Sigmoid colon (tissue), 7 donors: ENCODE data around the gene GGCX. TPM values are rescaled to one million over a fixed set of nuclear protein-coding genes. Genes with fewer than 3 reads are reported as not detected.

Experiments
- DNase-seq: peaks from one replicate; pipeline ENCODE4 v3.0.0-alpha.2; 2019
- H3K27ac ChIP-seq, 4 donors: fragments of 200-600 bp; sonication (generic); one replicate each; pipeline ENCODE4 v1.5.1; 2016 to 2019; ENCODE audit warnings: mild to moderate bottlenecking in 1 of 4
- H3K27me3 ChIP-seq, 3 donors: fragments of 200-600 bp; sonication (generic); one replicate each; pipeline ENCODE4 v1.5.1; 2019; ENCODE audit warnings: mild to moderate bottlenecking in 1 of 3
- H3K36me3 ChIP-seq, 4 donors: fragments of 200-600 bp; sonication (generic); one replicate each; pipeline ENCODE4 v1.5.1; 2016 to 2019
- H3K4me1 ChIP-seq, 4 donors: fragments of 200-600 bp; sonication (generic); one replicate each; pipeline ENCODE4 v1.5.1; 2017 to 2019
- H3K4me3 ChIP-seq, 4 donors: fragments of 200-600 bp; sonication (generic); one replicate each; pipeline ENCODE4 v1.5.1; 2017 to 2019; ENCODE audit warnings: mild to moderate bottlenecking in 2 of 4, moderate library complexity in 1 of 4
- H3K9me3 ChIP-seq, 4 donors: fragments of 200-600 bp in 3 of 4; sonication (generic) in 3 of 4; one replicate each; pipeline versions ENCODE4 v1.5.1 to v1.6.1; 2013 to 2019
- CTCF ChIP-seq, 4 experiments: fragments of 450-650 bp in 3 of 4; fragments of 200-600 bp in 1 of 4; IDR thresholded peaks; one replicate each; pipeline ENCODE4 v1.5.1; 2016 to 2019; ENCODE audit warnings: antibody characterized with exemption in 4 of 4, mild to moderate bottlenecking in 3 of 4, moderate library complexity in 2 of 4
- EP300 ChIP-seq, 4 donors: sonication (generic); formaldehyde crosslinking; IDR thresholded peaks; one replicate each; pipeline ENCODE4 v1.6.1; 2017; ENCODE audit warnings: antibody characterized with exemption in 4 of 4
- POLR2A ChIP-seq, 2 donors: fragments of 450-650 bp; IDR thresholded peaks; one replicate each; pipeline ENCODE4 v1.6.1; 2016; ENCODE audit warnings: antibody characterized with exemption in 2 of 2, mild to moderate bottlenecking in 2 of 2, moderate library complexity in 2 of 2
- POLR2AphosphoS5 ChIP-seq, 4 donors: sonication (generic); formaldehyde crosslinking; IDR thresholded peaks; one replicate each; pipeline ENCODE4 v1.6.1; 2017; ENCODE audit warnings: antibody characterized with exemption in 4 of 4
- WGBS, 2 donors: extraction: QIAGEN DNeasy Blood & Tissue Kit; methylation state at CpG; one replicate each; pipeline ENCODE4 v1.1.7; 2013; 5-methylcytosine and 5-hydroxymethylcytosine counted together
- intact Hi-C: fragments of 100-400 bp; cut with DNase I; formaldehyde crosslinking; loops from one replicate; pipeline ENCODE4 v1.15.1; 2023
- polyA plus RNA-seq, 3 donors: library from polyadenylated mRNA; stranded (reverse); fragments of 200-250 nt; gene quantifications; one replicate each; pipeline ENCODE4 v1.2.3, GENCODE V29; 2013
- total RNA-seq, 4 donors: library from RNA; depleted of rRNA; stranded (reverse); fragments of >200 nt; gene quantifications; one replicate each; pipeline ENCODE4 v1.1.0, GENCODE V29; 2016
- donor health status: healthy with polysubstance abuse.
- donor health status: Bipolar disorder and iron deficiency.
- donor health status: healthy.

GGCX gene
- total and polyA plus RNA-seq, 7 donors, result 3.6 to 25.3 (median 22.8) TPM

- peak overlapping the region; percentile 99 to 100 (median 99) for H3K27ac ChIP-seq
- peak; percentile 88 for DNase-seq
- H3K9me3 ChIP-seq, result no peaks in the 10 kb centered on the region
- peak overlapping the region; percentile 91 to 96 (median 96) for H3K4me3 ChIP-seq
- intact Hi-C loops, result loop anchor here (1.0 to 2.0 kb wide), 3 partner anchors 21 to 185 kb away; partner anchors contain the start of genes ELMOD3, GGCX and RETSAT
- H3K36me3 ChIP-seq, result peaks cover 30 to 41% (median 34%) of the 10 kb centered on the region in 4 donors
- peaks cover 0 to 58% (median 57%) of the 10 kb centered on the region in 4 donors for H3K4me1 ChIP-seq
- H3K27me3 ChIP-seq, result no peaks in the 10 kb centered on the region
- 0 to 1% methylated on average over 67 of the region's 67 CpGs for WGBS, 2 donors
- peak in 1 of 2 donors; percentile 24 for TF ChIP-seq POLR2A (IDR thresholded peaks at IDR 0.05)
- TF ChIP-seq EP300 (IDR thresholded peaks at IDR 0.05), result peak in 1 of 4 donors; percentile 20
- peak; percentile 76 to 84 (median 80) for TF ChIP-seq POLR2AphosphoS5 (IDR thresholded peaks at IDR 0.05)
- TF ChIP-seq CTCF (IDR thresholded peaks at IDR 0.05), result no peak
Measured at GRCh38 chr2:85539361-85540132, 21.7 kb downstream of the GGCX start.

GRCh38 chr2:85538507-85539360 is 22.6 kb downstream of the GGCX start, which contains the start of gene MAT2A:
MAT2A (plus strand) TSS chr2:85539168; CDS start chr2:85539288, 120 bp downstream.
- peaks cover 0 to 51% (median 50%) of the 10 kb centered on the region in 4 donors for H3K4me1 ChIP-seq
- no peak for TF ChIP-seq EP300 (IDR thresholded peaks at IDR 0.05)
- TF ChIP-seq POLR2AphosphoS5 (IDR thresholded peaks at IDR 0.05), result peak; percentile 98 to 99 (median 98)
- TF ChIP-seq CTCF (IDR thresholded peaks at IDR 0.05), result peak; percentile 68 to 83 (median 78)
- peak; percentile 96 to 97 for TF ChIP-seq POLR2A (IDR thresholded peaks at IDR 0.05)
- intact Hi-C loops, result loop anchor here (1.0 to 2.0 kb wide), 2 partner anchors 118 to 184 kb away; partner anchors contain the start of genes ELMOD3 and RETSAT

GRCh38 chr2:85537600-85538506 is 23.4 kb downstream of the GGCX start:
- DNase-seq, result peak; percentile 84
- 1 to 2% methylated on average over 35 of the region's 35 CpGs for WGBS, 2 donors
- intact Hi-C loops, result loop anchor here (1.0 to 2.0 kb wide), 2 partner anchors 101 to 117 kb away; no protein-coding TSS in a partner anchor
- no peaks in the 10 kb centered on the region for H3K27me3 ChIP-seq
- no peaks in the 10 kb centered on the region for H3K9me3 ChIP-seq
- TF ChIP-seq EP300 (IDR thresholded peaks at IDR 0.05) (peak in 2 of 4 donors; percentile 33 to 44), CTCF (IDR thresholded peaks at IDR 0.05) (no peak), POLR2A (IDR thresholded peaks at IDR 0.05) (peak; percentile 30 to 34), POLR2AphosphoS5 (IDR thresholded peaks at IDR 0.05) (peak; percentile 61 to 84 (median 70))
- peak overlapping the region; percentile 99 to 100 (median 99) for H3K27ac ChIP-seq
- peaks cover 0 to 42% (median 41%) of the 10 kb centered on the region in 4 donors for H3K4me1 ChIP-seq
- H3K36me3 ChIP-seq, result peaks cover 16 to 24% (median 17%) of the 10 kb centered on the region in 4 donors
- peak overlapping the region; percentile 91 to 96 (median 96) for H3K4me3 ChIP-seq

More at GRCh38 chr2:85538507-85539360, 22.6 kb downstream of the GGCX start, which contains the start of gene MAT2A:
- 0% methylated on average over 92 of the region's 92 CpGs for WGBS, 2 donors
- H3K27me3 ChIP-seq, result no peaks in the 10 kb centered on the region
- peak; percentile 97 for DNase-seq
- H3K27ac ChIP-seq, result peak within 1 kb of the TSS; percentile 99 to 100 (median 99)
- no peaks in the 10 kb centered on the region for H3K9me3 ChIP-seq
- peak within 1 kb of the TSS; percentile 91 to 96 (median 96) for H3K4me3 ChIP-seq
- peaks cover 23 to 33% (median 26%) of the 10 kb centered on the region in 4 donors for H3K36me3 ChIP-seq
